HG02840 (cell line): Measurements from ENCODE around the gene TMCC2.

Experiments used
- ATAC-seq: cut with Tn5 transposase; IDR thresholded peaks from one replicate; pipeline ENCODE4 v1.9.1; 2021; ENCODE audit warnings: mild to moderate bottlenecking, moderate library complexity, moderate number of reproducible peaks; ENCODE audit not compliant: unreplicated experiment, low FRiP score

TMCC2 gene

DNA sequence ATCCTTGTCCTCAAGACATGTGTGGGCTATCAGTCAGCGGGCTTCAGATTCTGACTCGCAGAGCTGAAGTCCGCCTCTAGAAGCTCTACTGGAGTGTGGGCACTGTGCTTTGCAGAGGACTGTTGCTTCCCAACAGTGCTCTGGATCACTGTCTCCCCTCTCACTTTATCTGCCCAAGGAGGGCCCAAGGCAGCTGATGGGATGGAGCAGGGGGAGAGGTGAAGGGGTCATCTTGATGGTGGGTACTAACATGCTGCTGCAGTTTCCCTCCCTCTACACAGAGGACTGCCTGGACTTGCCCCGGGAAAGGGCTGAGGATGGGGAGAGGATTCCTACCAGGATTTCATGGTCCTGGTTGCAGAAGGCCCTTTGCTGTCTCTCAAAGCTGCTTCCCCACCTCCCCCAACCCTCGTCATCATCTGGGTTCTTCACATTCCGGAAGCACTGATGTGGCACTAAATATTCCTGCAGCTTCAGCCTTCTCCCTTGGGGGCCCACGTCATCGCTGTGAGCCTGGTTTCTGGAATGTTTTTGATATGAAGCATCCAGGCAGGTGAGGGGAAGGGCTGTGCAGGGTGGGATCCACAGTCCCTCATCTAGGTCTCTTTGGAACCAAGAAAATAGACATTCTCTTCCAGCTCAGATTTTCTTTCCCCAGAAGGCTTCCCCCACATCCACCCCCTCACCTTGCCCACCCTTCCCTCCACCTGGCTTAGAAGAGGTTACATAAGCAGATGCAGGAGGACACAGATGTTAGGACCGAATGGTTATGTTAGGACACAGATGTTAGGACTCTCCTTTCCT lies 70.6 kb downstream of the TMCC2 start:
- no peak for ATAC-seq

DNA sequence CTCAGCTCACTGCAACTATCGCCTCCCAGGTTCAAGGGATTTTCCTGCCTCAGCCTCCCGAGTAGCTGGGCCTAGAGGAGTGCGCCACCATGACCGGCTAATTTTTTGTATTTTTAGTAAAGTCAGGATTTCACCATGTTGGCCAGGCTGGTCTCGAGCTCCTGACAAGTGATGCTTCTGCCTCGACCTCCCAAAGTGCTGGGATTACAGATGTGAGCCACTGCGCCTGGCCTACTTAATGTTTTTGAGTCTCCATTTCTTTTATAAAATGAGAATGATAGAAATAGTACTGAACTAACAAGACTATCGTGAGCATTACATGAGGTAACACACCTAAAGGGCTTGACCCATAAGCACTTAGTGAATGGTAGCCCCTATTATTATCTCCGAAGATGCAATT lies 72.4 kb downstream of the TMCC2 start:
- no peak for ATAC-seq

DNA sequence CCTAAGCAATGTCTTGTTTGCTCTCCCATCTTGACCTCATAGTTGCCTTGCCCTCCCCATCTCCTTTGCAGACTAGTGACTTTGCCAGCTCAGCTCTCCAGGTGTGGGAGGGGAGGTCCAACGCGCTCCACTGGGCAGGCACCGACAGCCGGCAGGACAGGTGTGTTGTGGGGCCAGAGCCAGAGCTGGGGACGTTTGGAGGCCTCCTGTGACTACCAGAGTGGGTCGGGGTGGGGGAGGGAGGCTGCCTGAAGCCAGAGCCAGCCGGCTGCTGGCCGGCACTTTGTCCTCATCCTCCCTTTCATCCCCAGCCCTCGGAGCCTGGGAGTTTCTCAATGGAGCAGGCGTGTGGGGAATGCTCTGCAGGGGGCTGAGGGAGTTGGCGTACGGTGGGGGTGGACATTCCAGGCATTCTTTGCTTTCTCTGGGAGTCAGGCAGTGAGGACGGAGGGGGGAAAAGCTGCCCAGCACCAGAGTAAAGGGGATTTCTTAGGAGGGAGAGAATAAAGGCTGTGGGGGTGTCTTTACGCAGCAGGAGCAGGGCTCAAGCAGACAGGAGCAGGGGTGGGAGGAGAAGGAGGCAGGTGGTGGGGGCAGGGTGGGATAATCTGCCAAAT lies 73.6 kb downstream of the TMCC2 start:
- ATAC-seq, result no peak

GRCh38 chr1:205301842-205302588 lies 74.3 kb downstream of the TMCC2 start:
- ATAC-seq, result no peak

- no peak for ATAC-seq
Measured at GRCh38 chr1:205303247-205303888, 75.6 kb downstream of the TMCC2 start.

DNA sequence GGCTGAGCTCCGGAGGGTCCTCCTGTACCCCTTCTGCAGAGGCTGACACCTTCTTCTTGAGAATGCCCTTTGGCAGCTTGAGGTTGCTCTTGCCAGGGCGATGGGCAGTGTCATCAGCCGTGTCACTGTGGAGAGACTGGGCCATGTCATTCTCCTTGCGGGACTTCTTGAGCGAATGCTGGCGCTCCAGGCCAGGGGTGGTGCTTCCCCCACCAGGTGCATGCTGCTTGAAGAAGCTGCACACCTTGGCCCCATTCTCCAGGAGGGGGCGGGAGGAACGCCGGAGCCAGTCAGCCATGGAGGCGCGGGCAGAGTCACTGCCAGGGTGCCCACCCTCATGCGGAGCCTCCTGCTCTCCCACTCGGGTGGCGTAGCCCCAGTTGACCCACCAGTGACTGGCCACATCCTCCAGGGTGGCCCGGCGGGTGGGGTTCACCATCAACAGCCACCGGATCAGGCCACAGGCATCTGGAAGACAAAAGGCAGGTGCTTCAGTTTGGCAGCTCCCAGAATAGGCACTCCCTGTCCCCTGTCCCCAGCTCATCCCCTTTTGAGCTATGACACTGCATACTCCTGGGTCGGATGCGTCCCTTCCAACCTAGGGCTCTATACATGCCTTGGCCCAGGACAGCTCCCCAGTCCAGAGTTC lies 76.4 kb downstream of the TMCC2 start:
- ATAC-seq, result no peak

DNA sequence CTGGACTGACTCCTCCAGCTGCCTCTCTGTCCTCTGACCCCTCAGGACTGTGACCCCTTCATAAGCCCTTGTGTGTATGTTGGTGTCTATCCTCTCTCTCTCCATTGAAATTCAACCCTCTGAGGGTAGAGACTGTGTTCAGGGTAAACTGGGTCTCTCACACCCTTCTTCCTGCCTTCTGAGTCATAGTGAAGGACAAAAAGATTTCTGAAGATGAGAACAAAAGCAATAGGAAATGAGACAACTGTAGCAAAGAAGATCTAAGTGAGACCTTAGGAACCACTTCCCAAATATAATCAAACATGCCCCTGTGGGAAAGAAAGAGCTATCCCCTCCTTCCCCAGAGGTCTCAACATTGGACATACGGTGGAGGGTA lies 76.9 kb downstream of the TMCC2 start:
- ATAC-seq, result no peak

- ATAC-seq, result no peak
Measured at GRCh38 chr1:205306929-205307566, 79.3 kb downstream of the TMCC2 start.

DNA sequence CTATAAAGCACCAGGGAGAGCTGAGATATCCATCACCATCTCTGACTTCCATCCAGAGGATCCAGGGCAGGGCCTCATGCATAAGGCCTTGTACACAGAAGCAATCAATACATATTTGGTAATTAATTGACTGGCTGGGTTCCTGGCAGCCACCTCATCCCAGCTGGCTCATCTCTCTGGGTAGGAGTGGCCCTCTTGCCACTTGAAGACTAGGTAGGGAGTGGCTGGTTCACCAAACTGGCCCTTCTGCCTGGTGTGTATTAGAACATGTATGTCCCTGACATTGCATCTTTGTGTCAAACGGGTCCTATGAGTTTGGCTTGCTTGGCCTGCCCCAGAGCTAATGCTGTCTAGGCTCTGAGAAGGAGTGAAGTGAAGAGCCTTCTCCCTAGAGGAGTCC lies 82.0 kb downstream of the TMCC2 start:
- ATAC-seq, result no peak

- ATAC-seq, result no peak
Measured at GRCh38 chr1:205310976-205311704, 83.4 kb downstream of the TMCC2 start.

DNA sequence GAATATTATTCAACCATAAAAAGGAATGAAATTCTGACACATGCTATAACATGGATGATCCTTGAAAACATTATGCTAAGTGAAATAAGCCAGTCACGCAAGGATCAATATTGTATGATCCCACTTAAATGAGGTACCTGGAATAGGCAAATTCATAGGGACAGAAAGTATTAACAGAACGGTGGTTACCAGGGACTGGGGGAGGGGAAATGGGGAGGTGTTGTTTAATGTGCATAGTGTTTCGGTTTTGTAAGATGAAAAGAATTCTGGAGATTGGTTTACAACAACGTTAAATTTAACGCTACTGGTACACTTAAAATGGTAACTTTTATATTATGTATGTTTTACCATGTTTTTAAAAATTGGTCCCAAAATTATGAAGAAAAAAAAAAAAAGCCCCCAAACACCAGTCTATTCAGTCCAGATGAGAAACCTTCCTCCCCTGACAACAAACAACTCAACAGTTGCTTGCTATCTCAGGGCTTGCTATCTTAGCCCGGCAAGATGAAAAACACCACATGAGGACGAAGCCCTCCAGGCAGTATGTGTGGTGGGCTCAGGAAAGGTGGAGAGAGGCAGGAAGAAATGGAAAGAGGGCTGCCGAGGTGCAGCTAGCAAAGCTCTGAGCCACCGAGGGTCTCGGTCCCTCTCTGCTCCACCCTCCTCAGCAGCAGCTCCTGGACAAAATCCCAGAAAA lies 85.3 kb downstream of the TMCC2 start:
- no peak for ATAC-seq

DNA sequence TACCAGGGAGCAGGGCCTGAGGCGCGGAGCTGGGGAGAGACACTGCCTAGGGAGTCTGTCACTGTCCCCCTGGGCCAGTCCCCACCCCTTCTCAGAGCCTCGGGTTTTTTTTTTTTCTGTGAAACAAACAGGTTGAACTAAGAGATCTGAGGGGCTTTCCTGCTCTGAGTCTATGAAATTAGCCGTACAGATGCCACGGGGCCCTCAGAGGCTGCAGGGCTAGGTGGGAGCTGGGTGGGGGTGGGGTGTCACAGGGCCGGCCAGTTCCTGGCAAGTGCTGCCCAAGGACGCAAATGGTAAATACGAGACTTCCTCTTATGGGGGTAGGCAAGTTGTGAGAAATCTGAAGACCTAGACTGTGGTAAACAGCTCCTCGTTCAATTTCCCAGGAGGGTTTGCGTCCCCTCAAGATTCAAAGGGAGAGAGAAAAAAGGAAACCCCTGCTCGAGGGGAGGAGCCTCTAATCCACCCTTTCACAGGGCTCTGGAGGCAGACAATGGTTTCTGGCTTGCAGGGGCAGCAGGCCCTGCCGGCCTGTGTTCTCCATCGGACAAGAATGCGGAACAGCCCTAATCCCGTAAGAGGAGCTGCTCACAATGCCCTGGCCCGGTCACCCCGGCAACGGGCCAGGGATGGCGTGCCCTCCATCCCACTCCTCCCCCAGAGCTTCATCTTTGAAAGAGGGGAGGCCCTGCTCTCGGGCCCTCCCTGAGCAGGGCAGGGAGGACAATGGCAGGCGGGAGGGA lies 86.0 kb downstream of the TMCC2 start:
- ATAC-seq, result no peak

DNA sequence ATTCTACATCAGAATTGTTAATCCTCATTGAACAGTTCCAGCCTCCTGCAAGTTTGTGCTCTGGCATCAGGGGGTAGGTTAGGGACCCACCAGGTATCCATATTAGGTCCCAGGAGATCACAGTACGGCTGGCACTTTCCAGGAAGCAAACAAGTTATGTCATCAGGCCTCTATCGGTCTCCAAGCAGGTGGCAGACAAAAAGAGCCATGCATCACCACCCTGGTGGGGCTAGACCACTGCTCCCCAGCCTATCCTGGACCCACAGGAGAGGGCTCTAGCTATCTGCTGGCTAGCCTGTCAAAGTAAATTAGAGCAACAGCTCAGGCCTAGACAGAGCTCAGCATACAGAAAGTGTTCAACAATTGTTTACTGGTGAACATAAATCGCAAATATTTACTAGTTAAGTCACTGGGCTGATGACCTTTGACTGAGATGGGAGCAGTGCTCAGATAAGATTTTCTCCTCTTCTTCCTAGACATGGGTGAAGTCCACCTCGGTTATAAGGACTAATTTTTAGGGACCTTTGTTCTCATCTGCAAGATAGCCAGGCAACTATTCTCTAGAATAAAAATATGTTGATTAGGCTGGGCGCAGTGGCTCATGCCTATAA lies 87.4 kb downstream of the TMCC2 start:
- no peak for ATAC-seq

DNA sequence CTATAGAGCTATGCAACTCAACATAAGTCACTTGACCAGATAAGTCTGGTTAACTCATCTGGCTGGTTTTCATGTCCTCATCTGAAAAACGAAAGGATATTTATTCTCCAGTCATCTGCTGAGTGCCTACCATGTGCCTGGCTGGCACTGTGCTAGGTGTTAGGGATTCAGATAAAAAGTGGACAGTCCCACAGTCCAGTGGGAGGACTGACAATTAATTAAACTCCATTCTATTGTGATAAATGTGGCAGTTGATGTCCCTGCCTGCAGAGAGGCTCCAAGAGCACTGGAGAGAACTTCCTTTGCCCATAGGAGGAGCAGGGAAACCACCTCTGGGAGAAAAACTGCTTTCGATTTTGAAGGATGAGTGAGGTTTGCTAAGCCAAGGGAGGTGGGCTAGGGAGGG lies 88.4 kb downstream of the TMCC2 start:
- no peak for ATAC-seq

DNA sequence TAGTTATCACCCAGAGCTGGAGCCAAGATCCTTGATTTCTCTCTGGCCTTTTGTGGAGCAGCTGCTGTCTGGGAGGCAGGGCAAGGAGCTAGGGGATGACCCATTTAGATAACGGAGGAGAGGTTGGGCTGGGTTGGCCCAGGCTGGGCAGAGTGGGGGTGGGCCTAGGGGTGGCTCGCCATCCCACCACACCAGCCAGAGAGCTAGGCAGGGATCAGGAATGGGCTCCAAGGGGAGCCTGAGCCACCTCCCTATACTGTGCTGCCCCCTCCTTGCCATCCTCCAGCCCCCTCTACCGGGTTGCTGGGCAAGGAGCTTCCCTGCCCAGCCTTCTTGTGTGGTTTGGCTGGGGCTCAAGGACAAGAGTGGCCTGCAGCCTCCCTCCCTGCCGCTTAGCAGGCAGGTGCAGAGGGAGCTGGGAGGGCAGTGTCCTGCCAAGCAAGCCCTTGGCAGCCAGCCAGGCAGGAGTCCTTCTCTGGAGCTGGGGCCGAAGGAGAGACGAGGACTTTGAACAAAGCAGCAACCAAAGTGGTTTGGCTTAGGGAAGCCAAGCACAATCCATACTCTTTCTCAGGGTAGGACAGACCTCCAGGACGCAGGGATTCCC lies 89.7 kb downstream of the TMCC2 start:
- no peak for ATAC-seq

- no peak for ATAC-seq
Measured at GRCh38 chr1:205318231-205318991, 90.7 kb downstream of the TMCC2 start.
